Measurements from ENCODE around the gene IBTK.
"Not testable (repeated sequence)": the region's sequence is repeated elsewhere in the genome, so short reads cannot be mapped to it uniquely, and the experiment has no call there.

The IBTK gene

DNA sequence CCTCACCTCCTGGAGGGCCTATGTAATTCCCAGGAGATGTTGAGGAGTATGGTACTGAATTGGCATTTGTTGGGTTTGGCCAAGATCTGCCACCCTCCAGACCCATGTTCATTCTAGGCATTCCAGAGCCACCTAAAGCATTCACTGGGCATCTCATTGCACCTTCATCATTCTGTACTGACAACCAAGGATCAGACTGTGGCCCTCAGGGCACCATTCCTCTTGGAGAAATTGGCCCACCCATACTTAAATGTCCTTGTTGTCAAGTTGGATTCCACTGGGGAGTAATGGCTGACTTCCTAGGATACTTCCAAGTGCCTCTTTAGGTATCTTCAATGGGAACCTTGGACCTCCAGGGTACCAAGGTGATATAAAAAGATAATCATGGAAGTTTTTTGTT lies 16.8 kb upstream of the IBTK start (continued):
- TF ChIP-seq, protein P1, sequence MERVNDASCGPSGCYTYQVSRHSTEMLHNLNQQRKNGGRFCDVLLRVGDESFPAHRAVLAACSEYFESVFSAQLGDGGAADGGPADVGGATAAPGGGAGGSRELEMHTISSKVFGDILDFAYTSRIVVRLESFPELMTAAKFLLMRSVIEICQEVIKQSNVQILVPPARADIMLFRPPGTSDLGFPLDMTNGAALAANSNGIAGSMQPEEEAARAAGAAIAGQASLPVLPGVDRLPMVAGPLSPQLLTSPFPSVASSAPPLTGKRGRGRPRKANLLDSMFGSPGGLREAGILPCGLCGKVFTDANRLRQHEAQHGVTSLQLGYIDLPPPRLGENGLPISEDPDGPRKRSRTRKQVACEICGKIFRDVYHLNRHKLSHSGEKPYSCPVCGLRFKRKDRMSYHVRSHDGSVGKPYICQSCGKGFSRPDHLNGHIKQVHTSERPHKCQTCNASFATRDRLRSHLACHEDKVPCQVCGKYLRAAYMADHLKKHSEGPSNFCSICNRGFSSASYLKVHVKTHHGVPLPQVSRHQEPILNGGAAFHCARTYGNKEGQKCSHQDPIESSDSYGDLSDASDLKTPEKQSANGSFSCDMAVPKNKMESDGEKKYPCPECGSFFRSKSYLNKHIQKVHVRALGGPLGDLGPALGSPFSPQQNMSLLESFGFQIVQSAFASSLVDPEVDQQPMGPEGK (CRISPR knock-in tag; IDR thresholded peaks at IDR 0.05; ENCODE audit: borderline replicate concordance) = no peak
- no peak for TF ChIP-seq ZNF70 (CRISPR knock-in tag; IDR thresholded peaks at IDR 0.05)

DNA sequence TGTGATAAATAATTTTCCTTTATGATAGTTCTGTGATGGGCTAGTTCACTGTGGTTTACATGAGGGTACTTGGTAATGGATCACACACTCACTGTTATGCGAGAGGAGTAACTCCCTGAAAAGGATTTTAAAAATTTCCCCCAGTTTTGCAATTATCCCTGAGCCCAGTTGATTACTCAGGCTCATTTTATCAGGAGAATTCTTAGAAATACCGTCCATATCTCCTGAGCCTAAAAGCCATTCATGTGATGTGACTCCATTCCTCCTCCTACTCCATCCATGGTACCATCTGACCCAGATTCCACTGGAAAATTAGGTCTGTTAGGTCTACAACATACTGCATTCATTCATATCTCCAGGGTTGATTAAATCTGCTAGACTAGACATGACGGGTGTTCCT lies 16.4 kb upstream of the IBTK start:
- no peak for TF ChIP-seq BACH2 (CRISPR knock-in tag; IDR thresholded peaks at IDR 0.05; ENCODE audit: borderline replicate concordance)
- TF ChIP-seq RARB (CRISPR knock-in tag; IDR thresholded peaks at IDR 0.05) = no peak
- TF ChIP-seq CSDC2 (CRISPR knock-in tag; IDR thresholded peaks at IDR 0.05) = no peak
- no peak for TF ChIP-seq ZFP30 (CRISPR knock-in tag; IDR thresholded peaks at IDR 0.05)
- TF ChIP-seq ZNF70 (CRISPR knock-in tag; IDR thresholded peaks at IDR 0.05) = no peak
- no peak for TF ChIP-seq PPARA (CRISPR knock-in tag; IDR thresholded peaks at IDR 0.05; ENCODE audit: borderline replicate concordance)
- no peak for TF ChIP-seq ZC3H10 (CRISPR knock-in tag; IDR thresholded peaks at IDR 0.05)
- TF ChIP-seq TCF4 (CRISPR knock-in tag; IDR thresholded peaks at IDR 0.05; ENCODE audit: borderline replicate concordance) = no peak
- TF ChIP-seq SNAI2 (CRISPR knock-in tag; IDR thresholded peaks at IDR 0.05) = no peak
- no peak for ATAC-seq

DNA sequence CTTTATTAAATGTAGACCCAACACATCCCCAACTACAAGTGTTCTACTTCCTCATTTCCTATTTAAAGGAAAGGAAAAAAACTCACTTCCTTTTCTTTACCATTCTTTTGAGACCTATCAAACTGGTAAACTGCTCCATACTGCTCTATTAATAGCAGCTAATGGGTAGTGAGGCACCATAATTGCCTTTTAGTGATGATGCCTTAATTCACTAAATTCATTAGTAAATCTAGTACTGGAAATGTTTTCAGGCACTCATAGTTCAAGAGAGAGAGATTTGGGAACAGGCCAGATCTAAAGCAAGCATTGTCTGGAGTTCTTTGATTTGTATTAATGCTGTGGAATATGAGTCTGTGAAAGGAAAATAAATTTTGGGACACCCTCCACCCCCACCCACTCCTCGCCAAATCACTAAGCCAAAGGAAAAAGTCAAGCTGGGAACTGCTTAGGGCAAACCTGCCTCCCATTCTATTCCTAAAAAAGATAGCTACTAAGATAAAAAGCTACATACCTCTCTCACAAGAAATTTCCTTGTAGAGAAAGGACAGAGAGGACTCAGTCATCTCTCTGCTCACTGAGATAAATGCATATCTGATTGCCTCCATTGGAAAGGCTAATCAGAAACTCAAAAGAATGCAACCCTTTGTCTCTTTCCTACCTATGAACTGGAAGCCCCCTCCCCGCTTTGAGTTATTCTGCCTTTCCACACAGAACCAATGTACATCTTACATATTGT lies 13.6 kb upstream of the IBTK start:
- TF ChIP-seq ISL1 (CRISPR knock-in tag; IDR thresholded peaks at IDR 0.05) (peak; percentile 89), CSDC2 (CRISPR knock-in tag; IDR thresholded peaks at IDR 0.05) (0 out of 2 replicates have a peak, but pooled peaks have one; percentile 38), ZC3H10 (CRISPR knock-in tag; IDR thresholded peaks at IDR 0.05) (peak; percentile 95), ARNTL (CRISPR knock-in tag; IDR thresholded peaks at IDR 0.05; ENCODE audit: borderline replicate concordance, low read depth) (no peak), ZNF8 (CRISPR knock-in tag; IDR thresholded peaks at IDR 0.05) (0 out of 2 replicates have a peak, but pooled peaks have one; percentile 3)
- TF ChIP-seq, protein P2, sequence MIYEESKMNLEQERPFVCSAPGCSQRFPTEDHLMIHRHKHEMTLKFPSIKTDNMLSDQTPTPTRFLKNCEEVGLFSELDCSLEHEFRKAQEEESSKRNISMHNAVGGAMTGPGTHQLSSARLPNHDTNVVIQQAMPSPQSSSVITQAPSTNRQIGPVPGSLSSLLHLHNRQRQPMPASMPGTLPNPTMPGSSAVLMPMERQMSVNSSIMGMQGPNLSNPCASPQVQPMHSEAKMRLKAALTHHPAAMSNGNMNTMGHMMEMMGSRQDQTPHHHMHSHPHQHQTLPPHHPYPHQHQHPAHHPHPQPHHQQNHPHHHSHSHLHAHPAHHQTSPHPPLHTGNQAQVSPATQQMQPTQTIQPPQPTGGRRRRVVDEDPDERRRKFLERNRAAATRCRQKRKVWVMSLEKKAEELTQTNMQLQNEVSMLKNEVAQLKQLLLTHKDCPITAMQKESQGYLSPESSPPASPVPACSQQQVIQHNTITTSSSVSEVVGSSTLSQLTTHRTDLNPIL (CRISPR knock-in tag; IDR thresholded peaks at IDR 0.05; ENCODE audit: low read depth) = no peak
- TF ChIP-seq, protein P1 (CRISPR knock-in tag; IDR thresholded peaks at IDR 0.05; ENCODE audit: borderline replicate concordance) = peak; percentile 73; the same call in 1 of the 2 replicates
- ATAC-seq = peak; percentile 64

DNA sequence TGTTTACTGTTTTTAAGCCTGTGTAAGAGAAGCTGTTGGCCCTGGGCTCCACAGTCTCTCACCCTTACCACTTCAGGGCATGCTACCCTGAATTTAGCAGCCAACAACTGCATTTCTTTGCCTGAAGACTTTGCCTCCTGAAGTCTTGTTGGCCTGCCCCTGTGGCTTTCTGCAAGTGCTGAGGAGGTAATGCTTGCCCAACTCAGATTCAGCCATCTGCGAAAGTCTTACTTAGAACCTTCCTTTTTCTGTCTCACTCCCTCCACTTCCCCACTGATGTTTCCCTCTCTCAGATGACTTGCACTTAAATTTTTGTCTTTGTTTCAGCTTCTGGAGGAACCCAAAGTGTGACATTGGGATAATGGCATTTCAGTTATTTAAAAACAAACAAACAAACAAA lies 11.8 kb upstream of the IBTK start:
- no peak for ATAC-seq
- no peak for TF ChIP-seq ARNTL (CRISPR knock-in tag; IDR thresholded peaks at IDR 0.05; ENCODE audit: borderline replicate concordance, low read depth)
- TF ChIP-seq, protein P2 (CRISPR knock-in tag; IDR thresholded peaks at IDR 0.05; ENCODE audit: low read depth) = no peak
- TF ChIP-seq SNAI2 (CRISPR knock-in tag; IDR thresholded peaks at IDR 0.05) = no peak
- TF ChIP-seq PPARA (CRISPR knock-in tag; IDR thresholded peaks at IDR 0.05; ENCODE audit: borderline replicate concordance) = no peak
- TF ChIP-seq ZNF70 (CRISPR knock-in tag; IDR thresholded peaks at IDR 0.05) = no peak
- TF ChIP-seq ESRRG (CRISPR knock-in tag; IDR thresholded peaks at IDR 0.05) = no peak
- no peak for TF ChIP-seq OSR1 (CRISPR knock-in tag; IDR thresholded peaks at IDR 0.05)

DNA sequence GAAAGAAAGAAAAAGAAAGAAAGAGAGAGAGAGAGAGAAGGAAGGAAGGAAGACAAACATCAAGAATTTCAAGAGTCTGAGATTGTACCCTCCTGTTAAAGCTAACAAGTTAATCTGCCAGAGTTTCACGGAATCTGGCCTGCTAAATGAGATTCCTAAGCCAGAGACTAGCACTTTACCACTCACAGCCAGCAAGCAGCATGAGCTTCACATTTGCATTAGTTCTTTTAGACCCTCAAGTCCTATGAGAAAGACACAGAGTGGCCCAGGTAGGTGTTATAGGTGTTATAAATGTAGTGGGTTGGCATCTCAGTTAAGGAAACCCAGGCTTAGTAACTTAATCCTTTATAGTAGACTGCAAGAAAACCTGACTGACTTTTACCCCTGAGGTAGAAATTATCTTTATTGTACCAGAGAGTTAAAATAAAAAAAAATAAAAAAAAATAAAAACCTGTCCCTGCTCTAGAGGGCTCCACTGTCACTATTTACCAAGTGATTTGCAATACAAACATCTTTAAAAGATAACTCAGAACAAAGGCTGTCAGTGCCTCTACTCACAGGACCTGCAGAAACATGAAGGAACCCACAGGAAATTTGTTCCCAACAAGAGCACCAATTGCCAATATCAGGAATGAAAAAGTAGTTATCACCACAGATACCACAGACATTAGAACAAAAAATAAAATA lies 9.7 kb upstream of the IBTK start:
- no peak for ATAC-seq
- no peak for TF ChIP-seq ZNF565 (CRISPR knock-in tag; conservative IDR thresholded peaks at IDR 0.05; ENCODE audit: low read depth)
- TF ChIP-seq ESRRG (CRISPR knock-in tag; IDR thresholded peaks at IDR 0.05) = no peak
- TF ChIP-seq ZC3H10 (CRISPR knock-in tag; IDR thresholded peaks at IDR 0.05) = no peak
- no peak for TF ChIP-seq ARNTL (CRISPR knock-in tag; IDR thresholded peaks at IDR 0.05; ENCODE audit: borderline replicate concordance, low read depth)
- TF ChIP-seq BACH2 (CRISPR knock-in tag; IDR thresholded peaks at IDR 0.05; ENCODE audit: borderline replicate concordance) = no peak

DNA sequence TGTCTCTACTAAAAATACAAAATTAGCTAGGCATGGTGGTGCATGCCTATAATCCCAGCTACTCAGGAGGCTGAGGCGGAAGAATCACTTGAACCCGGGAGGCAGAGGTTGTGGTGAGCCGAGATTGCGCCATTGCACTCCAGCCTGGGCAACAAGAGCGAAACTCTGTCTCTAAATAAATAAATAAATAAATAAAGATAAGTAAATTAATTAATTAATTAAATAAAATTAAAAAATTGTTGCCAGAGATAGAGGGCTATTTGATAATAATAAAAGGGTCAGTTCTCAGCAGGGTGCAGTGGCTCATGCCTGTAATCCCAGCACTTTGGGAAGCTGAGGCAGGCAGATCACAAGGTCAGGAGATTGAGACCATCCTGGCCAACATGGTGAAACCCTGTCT lies 7.2 kb upstream of the IBTK start:
- ATAC-seq = not testable (repeated sequence)

Data from SK-N-SH treated with all-trans-retinoic acid at 6 μM for 48 hours (cell line).